HG03196 (cell line): Measurements from ENCODE around the gene FSHR.

Experiments
- ATAC-seq: cut with Tn5 transposase; IDR thresholded peaks from one replicate; pipeline ENCODE4 v1.9.1; 2021; ENCODE audit not compliant: unreplicated experiment

FSHR gene

DNA sequence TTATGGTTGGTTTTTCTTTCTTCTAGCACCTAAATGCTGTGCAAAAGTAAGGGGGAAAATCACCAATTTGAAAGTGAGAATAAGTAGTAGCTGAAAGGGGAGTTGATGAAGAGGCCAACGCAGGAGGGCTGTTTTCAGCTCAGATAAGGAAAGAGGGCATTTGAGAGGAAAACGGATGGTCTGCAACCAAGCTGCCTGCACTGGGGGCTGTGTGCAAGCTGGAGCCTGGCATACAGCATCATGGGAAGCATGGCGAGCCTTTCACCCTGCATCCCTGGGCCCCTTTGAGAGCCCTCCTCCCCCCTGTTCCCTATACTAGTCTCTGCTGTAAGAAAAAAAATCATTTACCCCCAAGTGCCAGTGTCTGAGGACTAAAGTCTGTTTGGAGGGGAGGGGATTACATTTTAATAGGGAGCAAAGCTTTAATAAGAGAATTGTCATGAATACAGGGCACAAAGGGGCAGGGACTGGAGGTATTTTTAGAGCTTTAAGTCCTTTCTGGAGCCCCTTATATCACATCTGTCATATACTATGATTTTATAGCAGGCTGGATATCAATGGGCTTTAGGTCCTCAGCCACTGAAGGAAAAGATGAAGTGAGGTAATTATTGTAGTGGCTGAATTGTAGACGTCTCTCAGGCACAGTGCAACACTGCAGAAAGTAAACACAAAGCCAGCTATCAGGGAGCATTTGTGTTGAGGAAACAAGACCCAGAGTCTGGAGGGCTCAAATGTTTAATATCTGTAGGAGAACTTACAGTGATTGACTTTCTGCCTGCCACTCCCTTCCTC, 120.7 kb downstream of the FSHR start:
- no peak for ATAC-seq

DNA sequence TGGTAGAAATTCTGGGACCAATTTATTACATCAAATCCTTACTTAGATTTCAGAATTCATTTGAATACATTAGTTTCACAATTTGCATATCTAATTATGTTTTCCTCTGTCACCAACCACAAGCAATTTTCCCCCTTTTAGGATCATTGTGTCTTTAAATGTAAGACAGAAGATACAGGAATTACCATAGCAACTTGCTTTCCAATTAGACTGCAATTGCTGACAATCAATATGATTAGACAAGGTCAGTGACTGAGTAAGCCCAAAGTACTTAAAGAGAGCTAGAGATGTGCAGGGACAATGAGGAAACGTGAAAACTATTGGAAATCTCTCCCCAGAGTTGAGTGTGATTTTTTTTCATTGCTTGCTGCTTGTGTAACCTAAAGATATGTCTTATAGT, 121.4 kb downstream of the FSHR start:
- ATAC-seq = no peak

- ATAC-seq = no peak
Observed at GRCh38 chr2:49032126-49032525, 122.2 kb downstream of the FSHR start.

GRCh38 chr2:49029406-49029805, 124.9 kb downstream of the FSHR start:
- ATAC-seq = no peak

- peak; percentile 98 for ATAC-seq
Observed at GRCh38 chr2:49028101-49028500, 126.2 kb downstream of the FSHR start.

DNA sequence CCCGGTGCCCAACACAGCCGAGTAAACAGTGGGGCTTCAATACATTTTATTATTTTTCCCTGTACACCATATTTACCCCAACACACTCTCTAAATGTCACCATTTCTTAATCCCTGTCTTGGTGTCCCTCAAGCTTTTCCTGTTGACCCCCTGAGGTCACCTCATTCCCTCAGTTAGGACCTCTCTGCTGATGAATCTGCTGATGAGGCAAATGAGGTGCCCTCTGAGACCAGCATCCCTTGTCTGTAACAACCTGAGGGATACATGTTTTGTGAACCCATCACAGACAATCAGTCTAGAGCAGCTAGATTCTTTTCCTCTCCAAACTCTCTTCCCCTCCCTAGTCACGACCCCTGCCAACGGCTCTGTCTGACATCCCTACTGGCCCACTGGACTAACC, 127.6 kb downstream of the FSHR start:
- no peak for ATAC-seq

- ATAC-seq = no peak
Observed at GRCh38 chr2:49021271-49021670, 133.0 kb downstream of the FSHR start.

DNA sequence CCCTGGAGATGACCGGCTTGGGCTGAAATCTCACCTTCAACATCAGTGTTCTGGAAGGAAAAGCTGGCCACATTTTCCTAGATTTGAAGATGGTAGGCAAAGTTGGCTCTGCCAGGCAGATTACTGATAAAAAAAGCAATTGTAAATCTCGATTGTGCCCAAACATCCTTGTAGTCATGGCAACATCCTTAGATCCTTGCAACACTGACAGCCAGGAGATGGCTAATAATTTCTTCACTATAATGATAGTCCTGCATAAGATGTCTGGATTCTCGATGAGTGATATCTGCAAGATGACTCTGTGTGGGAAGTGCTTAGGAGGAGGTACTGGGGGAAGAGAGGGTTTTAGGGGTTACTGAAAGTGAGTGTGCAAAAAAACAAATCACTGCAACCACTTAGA, 149.1 kb downstream of the FSHR start:
- ATAC-seq = no peak

DNA sequence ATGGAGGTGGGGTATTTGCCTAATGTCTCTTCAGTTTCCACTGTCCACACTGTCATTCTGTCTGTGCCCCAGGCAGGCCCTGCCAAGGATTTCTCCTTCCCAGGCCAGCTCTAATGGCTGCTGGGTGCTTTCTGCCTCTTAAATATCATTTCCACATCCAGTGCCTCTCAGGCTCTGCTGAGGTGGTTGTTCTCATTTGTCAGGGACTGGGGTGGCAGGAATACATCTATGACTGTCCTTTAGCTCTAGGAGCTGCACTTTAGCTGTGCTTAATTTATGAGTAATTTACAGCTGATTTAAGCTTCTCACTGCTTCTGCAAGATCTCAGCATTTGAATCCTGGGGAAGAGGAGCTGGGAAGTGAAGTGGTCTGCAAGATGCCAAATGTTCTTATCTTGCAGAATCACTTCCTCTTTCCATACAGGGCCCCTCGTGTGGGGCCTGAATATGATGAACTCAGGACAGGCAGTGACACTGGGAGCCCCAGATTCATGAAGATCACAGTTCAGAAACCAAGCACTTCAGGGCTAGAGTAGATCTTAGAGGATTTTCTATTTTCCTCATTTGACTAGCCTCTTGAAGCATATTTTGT, 150.2 kb downstream of the FSHR start:
- no peak for ATAC-seq

DNA sequence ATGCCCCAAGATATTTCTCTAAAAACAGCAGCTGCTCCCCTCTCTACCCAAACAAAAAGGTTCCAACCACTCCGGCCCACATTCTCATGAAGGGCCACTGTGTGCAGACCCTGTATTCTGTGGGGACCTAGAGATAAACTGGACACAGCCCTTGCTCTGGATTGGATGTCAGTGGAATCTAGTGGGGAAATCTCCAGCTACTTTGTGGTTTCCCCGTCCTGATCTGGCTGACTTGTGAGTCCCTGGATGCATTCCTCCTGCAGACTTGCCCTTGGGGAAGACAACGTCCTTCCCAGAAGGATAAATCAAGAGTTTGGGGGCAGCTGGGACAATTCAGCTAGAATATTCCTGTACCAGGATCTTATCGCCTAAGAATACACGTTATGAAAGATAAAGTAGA, 151.1 kb downstream of the FSHR start:
- no peak for ATAC-seq

DNA sequence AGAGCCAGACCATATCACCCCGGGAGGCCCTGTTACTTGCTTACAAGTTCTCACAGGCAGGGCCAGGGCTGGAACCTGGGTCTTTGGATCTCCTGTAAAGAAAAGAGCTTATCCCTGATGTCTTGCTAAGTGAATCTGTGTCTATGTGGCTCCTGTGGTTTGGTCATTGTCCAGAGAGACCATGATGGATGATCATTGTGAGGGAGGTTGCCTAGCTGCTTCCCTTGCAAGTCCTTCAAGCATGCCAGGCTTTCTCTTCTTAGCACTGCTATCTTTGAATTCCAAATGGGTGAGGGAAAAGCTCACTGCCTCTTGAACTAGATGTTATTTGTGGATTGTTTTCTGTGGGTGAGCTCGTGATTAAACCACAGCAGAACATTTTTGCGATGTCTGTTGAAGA, 151.6 kb downstream of the FSHR start:
- ATAC-seq = no peak

GRCh38 chr2:49000695-49001094, 153.6 kb downstream of the FSHR start:
- ATAC-seq = no peak

DNA sequence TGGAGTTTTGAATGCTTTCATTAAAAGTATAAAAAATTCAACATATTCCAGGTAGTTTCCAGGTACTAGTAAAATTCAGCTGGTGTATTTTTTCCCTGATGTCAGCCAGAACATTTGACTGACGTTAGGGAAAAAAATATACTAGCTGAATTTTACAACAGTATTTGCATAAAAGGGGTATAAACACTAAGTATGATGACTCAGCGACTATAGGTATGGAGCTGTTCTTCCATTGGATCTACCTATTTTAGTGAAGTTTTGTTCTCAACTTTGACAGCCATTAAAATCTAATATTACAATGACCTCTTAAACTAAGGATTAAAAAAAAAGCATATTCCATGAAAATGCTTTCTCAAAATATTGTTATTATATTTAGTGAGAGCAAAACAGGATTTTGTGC, 155.9 kb downstream of the FSHR start:
- no peak for ATAC-seq

- ATAC-seq = no peak
Observed at GRCh38 chr2:48993576-48993975, 160.7 kb downstream of the FSHR start.

GRCh38 chr2:48991415-48992131, 162.7 kb downstream of the FSHR start:
- peak; percentile 53 for ATAC-seq

DNA sequence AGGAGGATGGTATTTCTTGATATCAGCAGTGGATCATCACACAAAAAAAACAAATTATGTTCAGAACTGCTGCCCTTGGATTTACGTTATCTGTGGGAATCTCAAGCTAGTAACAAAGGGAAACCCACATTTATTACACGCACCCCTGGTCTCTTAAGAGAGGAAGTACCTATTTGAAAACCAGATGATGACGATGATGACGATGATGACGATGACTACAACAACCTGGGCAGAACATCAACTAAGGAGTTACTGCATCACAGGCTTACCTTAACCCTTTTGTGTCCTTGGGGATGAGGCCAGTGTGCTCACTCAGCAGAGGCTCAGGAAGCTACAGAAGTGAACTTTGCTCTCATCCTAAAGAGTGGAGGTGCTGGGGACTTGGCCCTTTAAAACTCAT, 169.4 kb downstream of the FSHR start:
- no peak for ATAC-seq

DNA sequence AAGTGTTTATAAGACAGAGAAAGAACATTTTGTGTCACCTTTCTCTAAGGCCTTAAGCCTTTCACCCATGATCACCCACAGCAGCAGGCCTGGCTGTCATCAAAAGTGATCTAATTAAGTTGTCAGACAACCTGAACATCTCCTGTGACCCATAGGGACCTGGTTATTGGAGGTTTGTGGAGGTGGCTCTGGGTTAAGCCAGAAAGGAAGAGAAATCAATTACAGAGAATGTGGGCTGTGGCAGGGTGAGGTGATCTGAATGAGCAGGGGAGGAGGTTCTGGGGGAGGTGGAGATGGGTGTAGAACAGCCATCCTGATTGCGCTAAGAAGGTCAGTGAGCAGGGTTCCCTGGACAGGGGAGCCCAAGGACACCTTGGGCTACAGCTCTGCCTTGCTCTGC, 170.8 kb downstream of the FSHR start:
- no peak for ATAC-seq

DNA sequence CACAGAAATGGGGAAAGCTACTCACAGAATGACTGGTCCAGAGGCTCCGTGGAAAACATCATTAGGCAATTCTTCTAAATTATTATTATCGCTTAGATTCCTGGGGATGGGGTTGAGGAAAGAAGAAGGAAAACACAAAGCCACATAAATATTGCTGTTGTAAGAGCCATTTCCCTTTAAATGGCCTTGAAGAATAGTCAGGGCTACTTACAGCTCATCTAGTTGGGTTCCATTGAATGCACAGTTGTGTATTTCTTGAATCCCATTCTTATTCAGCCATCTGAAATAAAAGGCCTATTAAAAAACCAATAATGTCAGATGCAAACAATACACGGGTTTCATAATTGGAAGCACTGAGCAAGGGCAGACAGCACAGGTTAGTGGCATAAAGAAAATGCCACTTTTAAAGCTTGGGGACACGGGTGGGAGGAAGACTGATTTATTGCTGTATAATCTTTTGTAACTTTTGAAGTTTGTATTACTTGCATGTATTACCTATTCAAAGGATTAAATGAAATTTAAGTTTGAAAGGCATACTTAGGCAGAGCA, 171.4 kb downstream of the FSHR start:
- ATAC-seq = no peak

GRCh38 chr2:48980846-48981245, 173.5 kb downstream of the FSHR start:
- no peak for ATAC-seq

GRCh38 chr2:48979691-48980090, 174.6 kb downstream of the FSHR start:
- no peak for ATAC-seq

DNA sequence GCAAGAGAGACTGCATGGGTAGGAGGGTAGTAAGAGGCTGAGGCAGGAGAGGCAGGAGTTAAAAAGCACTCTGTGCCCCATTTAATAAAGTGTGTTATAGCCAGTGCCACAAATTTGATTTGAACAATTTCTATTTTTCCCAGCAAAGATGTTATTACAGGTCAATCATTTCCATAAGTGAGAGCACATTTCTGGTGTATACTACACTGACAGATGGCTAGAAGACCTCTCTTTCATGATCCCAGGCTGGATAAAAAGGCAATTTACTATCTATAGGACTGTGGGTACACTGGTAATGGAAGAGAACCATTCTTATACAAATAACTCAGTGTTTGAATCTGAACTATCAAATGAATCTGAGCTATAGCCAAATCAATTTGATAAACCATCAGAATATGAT, 176.2 kb downstream of the FSHR start:
- ATAC-seq = no peak

DNA sequence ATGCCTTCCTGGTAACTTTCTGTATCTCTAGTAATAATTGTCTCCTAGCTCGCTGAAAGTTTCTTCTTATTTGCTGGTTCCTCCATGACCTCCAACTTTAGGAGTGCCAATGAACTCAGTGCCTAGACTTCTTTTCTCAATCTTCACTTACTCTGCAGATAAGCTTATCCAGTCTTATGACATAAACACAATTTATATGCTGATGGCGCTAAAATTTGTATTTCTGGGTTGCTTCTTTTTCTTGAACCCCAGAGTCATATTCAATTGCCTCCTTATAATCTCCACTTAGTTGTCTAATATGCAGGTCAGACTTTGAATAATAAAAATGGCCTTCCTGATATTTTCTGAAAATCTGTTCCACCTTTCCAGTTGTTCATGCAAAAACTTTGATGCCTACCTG, 182.5 kb downstream of the FSHR start:
- no peak for ATAC-seq
